Endothelial cell of umbilical vein (primary cell): ENCODE data around the gene SLC4A4. TPM values are rescaled to one million over a fixed set of nuclear protein-coding genes. Genes with fewer than 3 reads are reported as not detected.

ENCODE experiments used
- BruUV-seq: library from RNA; stranded (reverse); fragments of 400-500 nt; replicated peaks from 2 replicates; lab custom pipeline; 2021; lab: Mats Ljungman, UMichigan
- CTCF ChIA-PET: fragments of 300-600, 350-600 bp; sonication (Branson Sonifier 250); formaldehyde crosslinking; loops from one replicate; lab custom pipeline; 2021; ENCODE audit warnings: antibody characterized with exemption, inconsistent platforms; lab: Charles Lee
- POLR2A ChIA-PET: fragments of 300-600, 350-600 bp; sonication (Branson Sonifier 250); formaldehyde crosslinking; loops from one replicate; lab custom pipeline; 2021; ENCODE audit warnings: antibody characterized with exemption, inconsistent platforms; lab: Charles Lee
- DNase-seq: peaks from one replicate; pipeline ENCODE4 v3.0.0-alpha.2; 2011; ENCODE audit warnings: low read depth, low spot score
- FAIRE-seq: peaks from 2 replicates; lab custom pipeline; 2011; peaks lifted over from hg19 to GRCh38; lab: Jason Lieb, UNC
- H2AFZ ChIP-seq: 2 replicates; pipeline ENCODE4 v1.6.0; 2012; ENCODE audit warnings: low read depth, low read length, control low read depth, inconsistent platforms
- H3K27ac ChIP-seq: 2 replicates; pipeline ENCODE4 v1.5.1; 2011; ENCODE audit warnings: low read depth, mild to moderate bottlenecking, control low read depth, low read length, moderate library complexity; ENCODE audit not compliant: insufficient read depth
- H3K27me3 ChIP-seq, 2 experiments: 2 replicates each; pipeline versions ENCODE4 v1.6.0 to v1.6.1; 2011; ENCODE audit warnings: low read length in 2 of 2, mixed read lengths in 1 of 2; ENCODE audit not compliant: control insufficient read depth in 2 of 2, insufficient read depth in 2 of 2
- H3K36me3 ChIP-seq, 2 experiments: 2 replicates in 1 of 2; 3 replicates in 1 of 2; pipeline ENCODE4 v1.5.1; 2011; ENCODE audit warnings: low read length in 2 of 2, mild to moderate bottlenecking in 1 of 2, moderate library complexity in 1 of 2; ENCODE audit not compliant: control insufficient read depth in 2 of 2, insufficient read depth in 2 of 2; ENCODE audit errors: extremely low read depth in 1 of 2
- H3K4me1 ChIP-seq: 3 replicates; pipeline ENCODE4 v1.5.1; 2011; ENCODE audit warnings: mild to moderate bottlenecking, low read length; ENCODE audit not compliant: control insufficient read depth, insufficient read depth; ENCODE audit errors: extremely low read depth
- H3K4me2 ChIP-seq: 2 replicates; pipeline ENCODE4 v1.6.1; 2011; ENCODE audit warnings: low read length, control low read depth, mixed read lengths; ENCODE audit not compliant: insufficient read depth
- H3K4me3 ChIP-seq, 3 experiments: fragments of 200-600 bp in 1 of 3; sonication (generic), shearing (Covaris generic) in 1 of 3; replicated peaks in 1 of 3; 2 replicates each; pipeline ENCODE4 v1.5.1; 2011 to 2016; ENCODE audit warnings: control low read depth in 3 of 3, low read length in 3 of 3, mild to moderate bottlenecking in 2 of 3, inconsistent platforms in 1 of 3, low read depth in 1 of 3, moderate library complexity in 1 of 3; ENCODE audit not compliant: insufficient read depth in 1 of 3
- H3K79me2 ChIP-seq: 2 replicates; pipeline ENCODE4 v1.6.0; 2012; ENCODE audit warnings: low read length, inconsistent platforms; ENCODE audit not compliant: control insufficient read depth, insufficient read depth
- H3K9ac ChIP-seq: replicated peaks from 2 replicates; pipeline ENCODE3; 2011; ENCODE audit warnings: low read length, control low read depth; ENCODE audit not compliant: insufficient read depth; ENCODE audit errors: extremely low read depth
- H3K9me1 ChIP-seq: replicated peaks from 3 replicates; pipeline ENCODE4 v1.6.0; 2011; ENCODE audit warnings: mild to moderate bottlenecking, low read length; ENCODE audit not compliant: control insufficient read depth, insufficient read depth; ENCODE audit errors: extremely low read depth
- H3K9me3 ChIP-seq: replicated peaks from 2 replicates; pipeline ENCODE4 v1.5.1; 2012; ENCODE audit warnings: low read length, inconsistent platforms; ENCODE audit not compliant: control insufficient read depth, insufficient read depth
- H4K20me1 ChIP-seq: replicated peaks from 2 replicates; pipeline ENCODE3; 2011; ENCODE audit warnings: mild to moderate bottlenecking, low read length; ENCODE audit not compliant: control insufficient read depth, insufficient read depth; ENCODE audit errors: extremely low read depth
- CTCF ChIP-seq, 2 donors: IDR thresholded peaks; 1 replicate in 1 of 2; 2 replicates in 1 of 2; pipeline ENCODE4 v1.5.1; 2011; ENCODE audit warnings: low read length in 2 of 2, mild to moderate bottlenecking in 2 of 2, moderate library complexity in 2 of 2, control low read depth in 1 of 2, inconsistent platforms in 1 of 2, low read depth in 1 of 2; ENCODE audit not compliant: insufficient read depth in 1 of 2; ENCODE audit errors: extremely low read depth in 1 of 2
- EZH2 ChIP-seq: IDR thresholded peaks from 2 replicates; pipeline ENCODE4 v1.6.1; 2012; ENCODE audit warnings: borderline replicate concordance, low read depth, mild to moderate bottlenecking, moderate library complexity, low read length, inconsistent platforms; ENCODE audit not compliant: severe bottlenecking
- FOS ChIP-seq: IDR thresholded peaks from 2 replicates; pipeline ENCODE4 v1.6.1; 2011; ENCODE audit warnings: mild to moderate bottlenecking, low read length, moderate library complexity, borderline replicate concordance; ENCODE audit not compliant: insufficient read depth
- GATA2 ChIP-seq: IDR thresholded peaks from 2 replicates; pipeline ENCODE4 v1.7.0; 2011; ENCODE audit warnings: low read depth, mild to moderate bottlenecking, moderate library complexity, mixed read lengths, low read length; ENCODE audit not compliant: insufficient read length, insufficient read depth
- JUN ChIP-seq: IDR thresholded peaks from 2 replicates; pipeline ENCODE4 v1.6.1; 2011; ENCODE audit warnings: borderline replicate concordance, low read depth; ENCODE audit not compliant: insufficient read length, insufficient read depth
- MYC ChIP-seq: IDR thresholded peaks from one replicate; pipeline ENCODE4 v1.6.1; 2011; ENCODE audit warnings: mild to moderate bottlenecking, low read depth, low read length
- POLR2A ChIP-seq: IDR thresholded peaks from 2 replicates; pipeline ENCODE4 v1.6.1; 2012; ENCODE audit warnings: low read depth, mild to moderate bottlenecking, control low read depth, low read length
- POLR2AphosphoS5 ChIP-seq: IDR thresholded peaks from 2 replicates; pipeline ENCODE4 v1.6.1; 2012; ENCODE audit warnings: low read depth, mild to moderate bottlenecking, control low read depth, low read length, moderate library complexity; ENCODE audit not compliant: insufficient read depth
- dilution Hi-C: fragments of 300-500 bp; cut with MboI; formaldehyde crosslinking; loops from one replicate; pipeline ENCODE4 v1.15.0; 2019; ENCODE audit warnings: low sequenced_read_pairs; ENCODE audit not compliant: extremely low pct_ligation_motif_present
- intact Hi-C: fragments of 100-400 bp; cut with micrococcal nuclease; formaldehyde crosslinking; loops from one replicate; pipeline ENCODE4 v1.10.0; 2022
- polyA plus RNA-seq, 4 experiments: library from polyadenylated mRNA; depleted of rRNA in 3 of 4; stranded (reverse) in 3 of 4; unstranded in 1 of 4; fragments of >200 nt; gene quantifications; 2 replicates each; pipeline versions ENCODE4 v1.2.1 to v1.2.3, GENCODE V29; 2011 to 2012; ENCODE audit warnings: missing spikeins in 1 of 4
- total RNA-seq: library from RNA; stranded (reverse); gene quantifications from 2 replicates; pipeline ENCODE4 v1.2.3, GENCODE V29; 2021
- TF ChIP-seq, protein P1 (sequence below): IDR thresholded peaks from 2 replicates; pipeline ENCODE4 v1.6.1; 2011; ENCODE audit not compliant: insufficient read depth, insufficient read length

The SLC4A4 gene
- total and polyA plus RNA-seq, 2 donors (not counting 3 experiments of a cell fraction or from before 2014, with no cell fraction given) = not detected

DNA sequence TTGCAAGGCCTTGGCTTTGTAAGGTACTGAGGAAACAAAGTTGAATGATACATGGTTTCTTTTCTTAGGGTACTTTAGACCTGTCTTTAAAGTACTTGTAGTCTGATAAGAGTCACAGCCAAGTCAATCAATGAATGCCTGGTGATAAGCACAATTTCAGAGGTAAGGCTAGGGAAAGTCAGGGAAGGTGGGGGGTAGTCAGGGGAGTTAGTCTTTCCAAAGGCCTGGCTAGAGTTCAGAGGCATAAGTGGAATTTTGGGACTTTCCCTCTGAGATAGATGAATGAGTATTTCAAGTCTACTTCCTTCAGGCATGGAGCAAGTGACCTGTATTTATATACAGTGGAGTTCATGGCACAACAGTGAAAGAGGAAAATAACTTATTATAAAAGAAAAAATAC lies 78.3 kb downstream of the SLC4A4 start:
- Histone ChIP-seq H3K79me2 (no peaks in the 10 kb centered on the region), H3K27ac (no peak overlapping the region), H3K4me1 (no peaks in the 10 kb centered on the region), H3K9ac (no peak overlapping the region), H3K27me3 (no peaks in the 10 kb centered on the region), H3K4me3 (no peak overlapping the region), H4K20me1 (no peaks in the 10 kb centered on the region), H2AFZ (no peak overlapping the region), H3K4me2 (no peak overlapping the region), H3K9me1 (no peaks in the 10 kb centered on the region), H3K9me3 (no peaks in the 10 kb centered on the region), H3K36me3 (no peaks in the 10 kb centered on the region)
- ChIA-PET POLR2A (no interaction called here), CTCF (no interaction called here)
- dilution Hi-C loops (no loop called here), intact Hi-C loops (no loop called here)
- no peak for DNase-seq
- no peak for FAIRE-seq
- BruUV-seq = no TSS peak
- TF ChIP-seq, protein P1, sequence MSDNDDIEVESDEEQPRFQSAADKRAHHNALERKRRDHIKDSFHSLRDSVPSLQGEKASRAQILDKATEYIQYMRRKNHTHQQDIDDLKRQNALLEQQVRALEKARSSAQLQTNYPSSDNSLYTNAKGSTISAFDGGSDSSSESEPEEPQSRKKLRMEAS = no peak
- TF ChIP-seq POLR2AphosphoS5 = no peak
- TF ChIP-seq CTCF (IDR thresholded peaks at IDR 0.05; ENCODE audit: extremely low read depth in 1 of 2, insufficient read depth in 1 of 2, low read depth in 1 of 2, low read length in 2 of 2) = no peak
- TF ChIP-seq EZH2 = no peak
- TF ChIP-seq FOS = no peak
- no peak for TF ChIP-seq MYC
- no peak for TF ChIP-seq POLR2A
- no peak for TF ChIP-seq JUN
- no peak for TF ChIP-seq GATA2
